K562 (cell line): ENCODE measurements around the gene NPFF.

Source experiments
- CC2D1A ChIP-seq: fragments of 450-650 bp; IDR thresholded peaks from 2 replicates; pipeline ENCODE4 v1.6.1; 2017; ENCODE audit warnings: mild to moderate bottlenecking
- EP300 ChIP-seq: IDR thresholded peaks from 2 replicates; pipeline ENCODE4 v1.6.1; 2012; ENCODE audit warnings: low read length, improper control_type of control experiment
- HLTF ChIP-seq: fragments of 450-650 bp; IDR thresholded peaks from 2 replicates; pipeline ENCODE4 v1.6.1; 2016
- RBM15 ChIP-seq: fragments of 200-400 bp; formaldehyde crosslinking; IDR thresholded peaks from 2 replicates; pipeline ENCODE4 v1.6.1; 2018; ENCODE audit warnings: mild to moderate bottlenecking, low read length, moderate library complexity; ENCODE audit not compliant: insufficient read depth
- ZNF696 ChIP-seq: fragments of 250-450 bp; sonication (Bioruptor Pico); conservative IDR thresholded peaks from 2 replicates; pipeline ENCODE4 v1.4.0; 2020; ENCODE audit warnings: mild to moderate bottlenecking, moderate library complexity
- ZNF830 ChIP-seq: fragments of 250-450 bp; sonication (Bioruptor Pico); IDR thresholded peaks from 2 replicates; pipeline ENCODE4 v1.5.0; 2021; ENCODE audit warnings: mild to moderate bottlenecking
- TF ChIP-seq, protein P1 (sequence below): fragments of 450-650 bp; formaldehyde crosslinking; IDR thresholded peaks from 2 replicates; pipeline ENCODE4 v1.4.0; 2020; ENCODE audit warnings: mild to moderate bottlenecking, moderate library complexity
- TF ChIP-seq, protein P2 (sequence below): sonication (generic); formaldehyde crosslinking; IDR thresholded peaks from 2 replicates; pipeline ENCODE4 v1.9.0; 2022; ENCODE audit warnings: mild to moderate bottlenecking, missing genetic modification reagents
- TF ChIP-seq, protein P3 (sequence below), 3 experiments: IDR thresholded peaks in 2 of 3; conservative IDR thresholded peaks in 1 of 3; 2 replicates each; pipeline ENCODE4 v1.5.1; 2011 to 2012; ENCODE audit warnings: low read length in 3 of 3, mild to moderate bottlenecking in 3 of 3, control low read depth in 2 of 3, improper control_type of control experiment in 1 of 3, inconsistent platforms in 1 of 3, low read depth in 1 of 3, mixed read lengths in 1 of 3, moderate library complexity in 1 of 3; ENCODE audit not compliant: insufficient read depth in 2 of 3

DNA sequence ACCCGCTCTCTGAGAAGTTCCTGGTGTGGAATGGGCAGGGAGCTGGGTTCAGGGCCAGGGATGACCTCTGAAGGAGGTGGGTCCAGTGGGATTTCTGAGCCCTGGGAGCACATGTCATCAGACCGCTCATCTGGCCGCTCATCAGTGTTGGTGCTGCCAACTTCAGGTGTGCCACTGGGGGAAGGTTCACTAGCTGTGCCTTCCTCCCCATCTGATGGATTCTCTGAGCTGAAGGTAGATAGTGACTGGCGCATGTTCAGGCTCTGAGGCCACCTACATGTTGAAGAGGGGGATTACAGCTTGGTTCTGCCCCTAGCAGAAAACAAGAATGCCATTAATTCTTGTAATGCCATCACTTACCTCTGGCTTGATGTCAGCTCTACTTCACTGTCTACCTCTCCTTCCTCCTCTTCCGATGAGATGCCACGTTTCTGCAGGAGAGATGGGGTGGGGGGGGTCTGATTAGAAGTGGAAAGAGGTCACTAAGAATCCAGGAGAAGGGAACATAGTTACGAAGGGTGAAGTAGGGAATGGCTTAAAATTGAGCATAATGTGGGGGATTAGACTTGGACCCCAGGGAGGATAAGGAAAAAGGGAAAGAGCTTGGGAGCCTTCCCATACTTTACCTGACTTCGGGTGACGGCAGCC, 25.2 kb downstream of the NPFF start:
- TF ChIP-seq RBM15 (no peak), ZNF696 (no peak), EP300 (no peak), ZNF830 (CRISPR knock-in tag) (no peak), CC2D1A (no peak), HLTF (no peak)
- TF ChIP-seq, protein P1, sequence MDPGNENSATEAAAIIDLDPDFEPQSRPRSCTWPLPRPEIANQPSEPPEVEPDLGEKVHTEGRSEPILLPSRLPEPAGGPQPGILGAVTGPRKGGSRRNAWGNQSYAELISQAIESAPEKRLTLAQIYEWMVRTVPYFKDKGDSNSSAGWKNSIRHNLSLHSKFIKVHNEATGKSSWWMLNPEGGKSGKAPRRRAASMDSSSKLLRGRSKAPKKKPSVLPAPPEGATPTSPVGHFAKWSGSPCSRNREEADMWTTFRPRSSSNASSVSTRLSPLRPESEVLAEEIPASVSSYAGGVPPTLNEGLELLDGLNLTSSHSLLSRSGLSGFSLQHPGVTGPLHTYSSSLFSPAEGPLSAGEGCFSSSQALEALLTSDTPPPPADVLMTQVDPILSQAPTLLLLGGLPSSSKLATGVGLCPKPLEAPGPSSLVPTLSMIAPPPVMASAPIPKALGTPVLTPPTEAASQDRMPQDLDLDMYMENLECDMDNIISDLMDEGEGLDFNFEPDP (CRISPR knock-in tag) = no peak
- TF ChIP-seq, protein P2, sequence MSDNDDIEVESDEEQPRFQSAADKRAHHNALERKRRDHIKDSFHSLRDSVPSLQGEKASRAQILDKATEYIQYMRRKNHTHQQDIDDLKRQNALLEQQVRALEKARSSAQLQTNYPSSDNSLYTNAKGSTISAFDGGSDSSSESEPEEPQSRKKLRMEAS = peak; percentile 27
- TF ChIP-seq, protein P3, sequence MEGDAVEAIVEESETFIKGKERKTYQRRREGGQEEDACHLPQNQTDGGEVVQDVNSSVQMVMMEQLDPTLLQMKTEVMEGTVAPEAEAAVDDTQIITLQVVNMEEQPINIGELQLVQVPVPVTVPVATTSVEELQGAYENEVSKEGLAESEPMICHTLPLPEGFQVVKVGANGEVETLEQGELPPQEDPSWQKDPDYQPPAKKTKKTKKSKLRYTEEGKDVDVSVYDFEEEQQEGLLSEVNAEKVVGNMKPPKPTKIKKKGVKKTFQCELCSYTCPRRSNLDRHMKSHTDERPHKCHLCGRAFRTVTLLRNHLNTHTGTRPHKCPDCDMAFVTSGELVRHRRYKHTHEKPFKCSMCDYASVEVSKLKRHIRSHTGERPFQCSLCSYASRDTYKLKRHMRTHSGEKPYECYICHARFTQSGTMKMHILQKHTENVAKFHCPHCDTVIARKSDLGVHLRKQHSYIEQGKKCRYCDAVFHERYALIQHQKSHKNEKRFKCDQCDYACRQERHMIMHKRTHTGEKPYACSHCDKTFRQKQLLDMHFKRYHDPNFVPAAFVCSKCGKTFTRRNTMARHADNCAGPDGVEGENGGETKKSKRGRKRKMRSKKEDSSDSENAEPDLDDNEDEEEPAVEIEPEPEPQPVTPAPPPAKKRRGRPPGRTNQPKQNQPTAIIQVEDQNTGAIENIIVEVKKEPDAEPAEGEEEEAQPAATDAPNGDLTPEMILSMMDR (IDR thresholded peaks at IDR 0.05 in 2 of 3, conservative IDR thresholded peaks at IDR 0.05 in 1 of 3; ENCODE audit: insufficient read depth in 2 of 3, low read depth in 1 of 3, low read length in 3 of 3) = peak; percentile 22 to 37 (median 31); a peak in 5 of 6 replicates
